ENCODE measurements around the gene ACKR3.

ACKR3 gene

GRCh38 chr2:236550701-236551465 lies 18.7 kb upstream of the ACKR3 start:
- no peak for DNase-seq

- DNase-seq = no peak
Observed at GRCh38 chr2:236551471-236552211, 18.0 kb upstream of the ACKR3 start.

GRCh38 chr2:236552212-236552542 lies 17.4 kb upstream of the ACKR3 start:
- DNase-seq = no peak

GRCh38 chr2:236552581-236553363 lies 16.9 kb upstream of the ACKR3 start:
- no peak for DNase-seq

GRCh38 chr2:236553522-236553921 lies 16.1 kb upstream of the ACKR3 start:
- DNase-seq = no peak

GRCh38 chr2:236554629-236555282 lies 14.9 kb upstream of the ACKR3 start:
- DNase-seq = no peak

GRCh38 chr2:236555481-236555880 lies 14.1 kb upstream of the ACKR3 start:
- no peak for DNase-seq

- DNase-seq = no peak
Observed at GRCh38 chr2:236557306-236558030, 12.2 kb upstream of the ACKR3 start.

GRCh38 chr2:236558036-236558435 lies 11.6 kb upstream of the ACKR3 start:
- no peak for DNase-seq

GRCh38 chr2:236558993-236559978 lies 10.3 kb upstream of the ACKR3 start:
- DNase-seq = no peak

- no peak for DNase-seq
Observed at GRCh38 chr2:236561874-236562273, 7.8 kb upstream of the ACKR3 start.

- no peak for DNase-seq
Observed at GRCh38 chr2:236562434-236562833, 7.2 kb upstream of the ACKR3 start.

GRCh38 chr2:236563953-236564352 lies 5.7 kb upstream of the ACKR3 start:
- DNase-seq = no peak

GRCh38 chr2:236565212-236565611 lies 4.4 kb upstream of the ACKR3 start:
- DNase-seq = no peak

- no peak for DNase-seq
Observed at GRCh38 chr2:236565879-236566402, 3.7 kb upstream of the ACKR3 start.

- no peak for DNase-seq
Observed at GRCh38 chr2:236566596-236566995, 3.0 kb upstream of the ACKR3 start.

- DNase-seq = no peak
Observed at GRCh38 chr2:236568068-236568921, 1.3 kb upstream of the ACKR3 start.

- DNase-seq = no peak
Observed at GRCh38 chr2:236568922-236569572, 578 bp upstream of the ACKR3 start.

- DNase-seq = no peak
Observed at GRCh38 chr2:236570081-236570868, 650 bp downstream of the ACKR3 start.

Measured in NCI-H748 treated with DMSO at 0.1 percent for 48 hours (cell line).